LoVo (cell line): ENCODE data around the gene CPLANE2.
"Not testable (repeated sequence)": the region's sequence is repeated elsewhere in the genome, so short reads cannot be mapped to it uniquely, and the experiment has no call there.

ENCODE experiments used
- DNase-seq: peaks from one replicate; pipeline ENCODE4 v3.0.0-alpha.2; 2016; ENCODE audit warnings: low spot score

Gene CPLANE2

GRCh38 chr1:16236511-16237342 lies at the start of gene CPLANE2:
TSS of gene CPLANE2 (minus strand) at chr1:16237183. CDS start at chr1:16236742, 441 bp downstream.
- peak; percentile 95 for DNase-seq

GRCh38 chr1:16286122-16286521 lies 49.1 kb upstream of the CPLANE2 start:
- no peak for DNase-seq

GRCh38 chr1:16281765-16282164 lies 44.8 kb upstream of the CPLANE2 start:
- DNase-seq, result no peak

- no peak for DNase-seq
Observed at GRCh38 chr1:16279186-16279585, 42.2 kb upstream of the CPLANE2 start.

- no peak for DNase-seq
Observed at GRCh38 chr1:16276302-16277030, 39.5 kb upstream of the CPLANE2 start.

- no peak for DNase-seq
Observed at GRCh38 chr1:16275591-16275990, 38.6 kb upstream of the CPLANE2 start.

- no peak for DNase-seq
Observed at GRCh38 chr1:16267690-16268180, 30.8 kb upstream of the CPLANE2 start.

GRCh38 chr1:16266411-16267118 lies 29.6 kb upstream of the CPLANE2 start:
- DNase-seq, result no peak

GRCh38 chr1:16262067-16262466 lies 25.1 kb upstream of the CPLANE2 start:
- no peak for DNase-seq

- DNase-seq, result no peak
Observed at GRCh38 chr1:16260814-16261213, 23.8 kb upstream of the CPLANE2 start.

- no peak for DNase-seq
Observed at GRCh38 chr1:16258591-16259135, 21.7 kb upstream of the CPLANE2 start.

GRCh38 chr1:16257968-16258367 lies 21.0 kb upstream of the CPLANE2 start:
- DNase-seq, result no peak

GRCh38 chr1:16257556-16257955 lies 20.6 kb upstream of the CPLANE2 start:
- not testable (repeated sequence) for DNase-seq

- DNase-seq, result no peak
Observed at GRCh38 chr1:16256478-16256877, 19.5 kb upstream of the CPLANE2 start.

GRCh38 chr1:16254263-16254928 lies 17.4 kb upstream of the CPLANE2 start:
- no peak for DNase-seq

- DNase-seq, result no peak
Observed at GRCh38 chr1:16253332-16253922, 16.4 kb upstream of the CPLANE2 start.

GRCh38 chr1:16252912-16253311 lies 15.9 kb upstream of the CPLANE2 start:
- no peak for DNase-seq

GRCh38 chr1:16251381-16251780 lies 14.4 kb upstream of the CPLANE2 start:
- no peak for DNase-seq

GRCh38 chr1:16250524-16251251 lies 13.7 kb upstream of the CPLANE2 start:
- DNase-seq, result no peak

- no peak for DNase-seq
Observed at GRCh38 chr1:16249596-16250241, 12.7 kb upstream of the CPLANE2 start.
